ENCODE measurements around the gene TBC1D14.

The TBC1D14 gene

GRCh38 chr4:7003879-7004240, 94.2 kb downstream of the TBC1D14 start:
- Mint-ChIP-seq H3K27ac (no peak overlapping the region), H3K27me3 (ENCODE audit: low read depth) (no peaks in the 10 kb centered on the region), H3K4me1 (peaks cover 28% of the 10 kb centered on the region), H3K36me3 (ENCODE audit: low read depth) (peaks cover 65% of the 10 kb centered on the region), H3K9me3 (no peaks in the 10 kb centered on the region), H3K4me3 (no peak overlapping the region)
- no peak for TF ChIP-seq CTCF (IDR thresholded peaks at IDR 0.05; ENCODE audit: unreplicated experiment in 3 of 3)

DNA sequence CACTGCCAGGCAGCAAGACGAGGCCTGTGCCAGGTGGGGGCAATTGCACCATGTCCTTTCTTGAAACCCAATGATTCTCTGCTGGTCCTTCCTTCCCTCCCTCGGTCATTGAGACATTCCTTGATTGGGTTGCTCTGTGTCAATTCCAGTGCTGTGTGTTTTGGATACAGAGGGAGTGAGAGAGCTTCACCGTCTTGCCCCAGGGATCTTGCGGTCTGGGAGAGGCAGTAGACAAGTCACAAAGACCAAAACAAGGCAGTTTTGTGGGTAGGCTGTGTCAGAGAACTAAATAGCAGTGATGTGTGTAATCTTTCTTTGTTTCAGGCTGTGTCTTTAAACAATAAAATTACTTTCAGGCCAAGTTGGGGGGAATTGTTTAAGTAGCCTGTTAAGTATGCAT, 94.7 kb downstream of the TBC1D14 start:
- Mint-ChIP-seq H3K36me3 (ENCODE audit: low read depth) (peaks cover 64% of the 10 kb centered on the region), H3K4me3 (no peak overlapping the region), H3K9me3 (no peaks in the 10 kb centered on the region), H3K4me1 (peaks cover 29% of the 10 kb centered on the region), H3K27ac (no peak overlapping the region), H3K27me3 (ENCODE audit: low read depth) (no peaks in the 10 kb centered on the region)
- no peak for TF ChIP-seq CTCF (IDR thresholded peaks at IDR 0.05; ENCODE audit: unreplicated experiment in 3 of 3)

GRCh38 chr4:7005571-7005970, 95.9 kb downstream of the TBC1D14 start:
- H3K27me3 Mint-ChIP-seq (ENCODE audit: low read depth): no peaks in the 10 kb centered on the region
- TF ChIP-seq CTCF (IDR thresholded peaks at IDR 0.05; ENCODE audit: unreplicated experiment in 3 of 3): no peak
- no peak overlapping the region for H3K4me3 Mint-ChIP-seq
- no peaks in the 10 kb centered on the region for H3K9me3 Mint-ChIP-seq
- H3K36me3 Mint-ChIP-seq (ENCODE audit: low read depth): peaks cover 60% of the 10 kb centered on the region
- no peak overlapping the region for H3K27ac Mint-ChIP-seq
- peaks cover 24% of the 10 kb centered on the region for H3K4me1 Mint-ChIP-seq

DNA sequence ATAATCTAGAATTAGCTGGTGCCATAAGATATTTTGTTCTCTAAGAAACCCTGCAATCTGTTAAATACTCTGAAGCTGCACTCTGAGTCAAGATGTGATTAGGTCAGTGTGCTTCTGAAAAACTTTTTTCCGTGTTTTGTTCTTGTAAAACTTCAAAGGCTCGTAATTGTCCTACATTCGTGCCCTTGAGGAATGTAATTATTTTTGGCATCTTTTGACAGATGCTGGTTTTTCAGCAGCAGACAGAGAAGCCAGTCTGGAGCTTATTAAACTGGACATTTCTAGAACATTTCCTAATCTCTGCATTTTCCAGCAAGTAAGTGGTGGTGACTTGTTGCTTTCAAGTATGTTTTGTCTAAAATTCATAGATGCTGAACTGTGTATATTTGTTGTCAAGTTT, 96.8 kb downstream of the TBC1D14 start:
- H3K36me3 Mint-ChIP-seq (ENCODE audit: low read depth): peaks cover 60% of the 10 kb centered on the region
- no peak for TF ChIP-seq CTCF (IDR thresholded peaks at IDR 0.05; ENCODE audit: unreplicated experiment in 3 of 3)
- H3K9me3 Mint-ChIP-seq: no peaks in the 10 kb centered on the region
- peaks cover 24% of the 10 kb centered on the region for H3K4me1 Mint-ChIP-seq
- H3K27ac Mint-ChIP-seq: no peak overlapping the region
- H3K4me3 Mint-ChIP-seq: no peak overlapping the region
- no peaks in the 10 kb centered on the region for H3K27me3 Mint-ChIP-seq (ENCODE audit: low read depth)

DNA sequence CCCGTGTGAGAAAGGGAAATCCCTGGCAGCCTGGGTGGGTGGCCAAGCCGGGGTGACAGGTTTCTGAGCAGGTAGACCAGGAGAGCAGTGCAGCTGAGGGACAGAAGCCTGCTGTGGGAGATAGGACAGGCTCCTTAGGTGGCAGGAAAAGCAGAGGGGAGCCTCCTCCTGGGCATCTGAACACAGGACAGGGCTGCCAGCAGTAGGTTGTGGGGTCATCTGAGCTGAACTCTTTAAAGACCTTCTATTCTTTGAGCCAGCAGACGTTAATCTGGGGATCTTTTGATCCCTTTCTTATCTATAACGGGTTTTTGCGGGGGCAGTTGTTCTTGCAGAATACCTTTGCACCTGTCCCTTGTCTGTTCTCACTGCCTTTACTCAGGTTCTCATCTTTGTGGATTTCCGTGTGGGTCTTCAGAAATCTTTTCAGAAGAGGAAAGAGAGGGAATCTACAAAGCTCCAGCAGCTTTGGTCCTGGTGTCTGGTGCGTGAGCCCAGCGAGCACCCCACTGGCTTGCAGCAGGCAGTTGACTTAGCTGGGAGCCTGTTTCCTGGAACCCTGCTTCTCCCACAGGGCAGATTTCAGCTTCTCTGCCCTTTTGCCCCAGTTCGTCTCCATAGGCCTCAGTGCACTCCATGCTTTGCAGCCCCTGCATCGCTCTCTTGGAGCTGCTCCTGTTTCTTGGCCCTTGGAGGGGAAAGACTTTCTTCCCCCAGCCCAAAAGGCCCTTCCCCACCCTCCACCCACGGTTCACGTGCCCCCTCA, 97.7 kb downstream of the TBC1D14 start:
- peaks cover 16% of the 10 kb centered on the region for H3K4me1 Mint-ChIP-seq
- H3K4me3 Mint-ChIP-seq: no peak overlapping the region
- H3K9me3 Mint-ChIP-seq: no peaks in the 10 kb centered on the region
- TF ChIP-seq CTCF (IDR thresholded peaks at IDR 0.05; ENCODE audit: unreplicated experiment in 3 of 3): no peak
- no peaks in the 10 kb centered on the region for H3K27me3 Mint-ChIP-seq (ENCODE audit: low read depth)
- H3K27ac Mint-ChIP-seq: no peak overlapping the region
- peaks cover 53% of the 10 kb centered on the region for H3K36me3 Mint-ChIP-seq (ENCODE audit: low read depth)

DNA sequence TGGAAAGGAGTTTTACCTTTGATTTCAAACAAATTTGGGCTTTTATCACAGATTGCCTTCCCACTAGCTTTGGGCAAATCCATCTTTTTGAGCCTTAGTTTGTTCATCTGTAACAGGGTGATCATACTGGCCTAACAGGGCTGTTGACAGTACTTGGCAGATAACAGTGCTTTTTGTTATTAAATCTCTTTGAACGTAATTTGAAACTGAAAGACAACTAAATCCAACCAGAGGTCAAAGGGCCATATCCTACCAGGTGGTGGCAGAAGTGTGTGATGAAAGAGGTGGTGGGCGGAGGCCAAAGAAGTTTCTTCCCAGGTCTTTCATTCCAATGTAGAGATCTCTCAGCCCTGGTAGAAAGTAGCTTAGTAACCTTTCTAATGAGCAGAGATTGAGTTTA, 98.3 kb downstream of the TBC1D14 start:
- Mint-ChIP-seq H3K27me3 (ENCODE audit: low read depth) (no peaks in the 10 kb centered on the region), H3K9me3 (no peaks in the 10 kb centered on the region), H3K27ac (no peak overlapping the region), H3K4me1 (peaks cover 15% of the 10 kb centered on the region), H3K36me3 (ENCODE audit: low read depth) (peaks cover 53% of the 10 kb centered on the region), H3K4me3 (no peak overlapping the region)
- TF ChIP-seq CTCF (IDR thresholded peaks at IDR 0.05; ENCODE audit: unreplicated experiment in 3 of 3): no peak
